GM21723 (cell line): ENCODE measurements around the gene GK.
A peak's percentile ranks its signal among the peaks of the same experiment; 100 is the strongest.
"Not testable (repeated sequence)": the region's sequence is repeated elsewhere in the genome, so short reads cannot be mapped to it uniquely, and the experiment has no call there.

Experiments
- ATAC-seq: cut with Tn5 transposase; IDR thresholded peaks from one replicate; pipeline ENCODE4 v1.9.1; 2021; ENCODE audit warnings: mild to moderate bottlenecking, moderate library complexity; ENCODE audit not compliant: unreplicated experiment

Gene GK

GRCh38 chrX:30652527-30653414, 452 bp upstream of the GK start:
- peak; percentile 87 for ATAC-seq

- ATAC-seq: not testable (repeated sequence)
Observed at GRCh38 chrX:30654386-30654785, 1.2 kb downstream of the GK start.

- ATAC-seq: no peak
Observed at GRCh38 chrX:30654989-30655607, 1.9 kb downstream of the GK start.

GRCh38 chrX:30655991-30656390, 2.8 kb downstream of the GK start:
- ATAC-seq: no peak

- ATAC-seq: no peak
Observed at GRCh38 chrX:30657196-30658161, 4.3 kb downstream of the GK start.

GRCh38 chrX:30659421-30659820, 6.2 kb downstream of the GK start:
- no peak for ATAC-seq

- no peak for ATAC-seq
Observed at GRCh38 chrX:30661228-30661627, 8.0 kb downstream of the GK start.

GRCh38 chrX:30663322-30663721, 10.1 kb downstream of the GK start:
- ATAC-seq: no peak

- no peak for ATAC-seq
Observed at GRCh38 chrX:30665471-30665870, 12.2 kb downstream of the GK start.

- no peak for ATAC-seq
Observed at GRCh38 chrX:30666094-30666493, 12.9 kb downstream of the GK start.

- no peak for ATAC-seq
Observed at GRCh38 chrX:30668581-30668980, 15.4 kb downstream of the GK start.

GRCh38 chrX:30671189-30671588, 18.0 kb downstream of the GK start:
- ATAC-seq: not testable (repeated sequence)

- ATAC-seq: no peak
Observed at GRCh38 chrX:30673127-30673796, 20.0 kb downstream of the GK start.

GRCh38 chrX:30673884-30674598, 20.8 kb downstream of the GK start:
- no peak for ATAC-seq

GRCh38 chrX:30674799-30675198, 21.6 kb downstream of the GK start:
- ATAC-seq: no peak

GRCh38 chrX:30679369-30679768, 26.1 kb downstream of the GK start:
- ATAC-seq: no peak

GRCh38 chrX:30680618-30681017, 27.4 kb downstream of the GK start:
- no peak for ATAC-seq

GRCh38 chrX:30688641-30689040, 35.4 kb downstream of the GK start:
- no peak for ATAC-seq

- ATAC-seq: no peak
Observed at GRCh38 chrX:30689116-30689515, 35.9 kb downstream of the GK start.

GRCh38 chrX:30690330-30690729, 37.1 kb downstream of the GK start:
- no peak for ATAC-seq
